ENCODE measurements around the gene CA5A.
"Not testable (repeated sequence)": the region's sequence is repeated elsewhere in the genome, so short reads cannot be mapped to it uniquely, and the experiment has no call there.

The CA5A gene

GRCh38 chr16:87895641-87896141, 40.6 kb downstream of the CA5A start:
- H3K4me1 ChIP-seq (ENCODE audit: control insufficient read depth, insufficient read depth, low read length), result no peaks in the 10 kb centered on the region
- H3K27me3 ChIP-seq (ENCODE audit: control insufficient read depth, insufficient read depth, low read length, poor library complexity, severe bottlenecking), result no peaks in the 10 kb centered on the region
- no peaks in the 10 kb centered on the region for H3K9me3 ChIP-seq (ENCODE audit: control insufficient read depth, low read length)
- H3K36me3 ChIP-seq (ENCODE audit: control insufficient read depth, insufficient read depth, low read length), result no peaks in the 10 kb centered on the region
- WGBS, 2 experiments, result 95% methylated on average over 10 of the region's 10 CpGs
- no peak overlapping the region for H3K4me3 ChIP-seq (ENCODE audit: insufficient read depth, low read depth, low read length)
- H3K27ac ChIP-seq (ENCODE audit: insufficient read depth, low read depth, low read length, poor library complexity, severe bottlenecking), result no peak overlapping the region

GRCh38 chr16:87894005-87894404, 42.3 kb downstream of the CA5A start:
- H3K27ac ChIP-seq (ENCODE audit: insufficient read depth, low read depth, low read length, poor library complexity, severe bottlenecking); H3K4me3 ChIP-seq (ENCODE audit: insufficient read depth, low read depth, low read length); H3K27me3 ChIP-seq (ENCODE audit: control insufficient read depth, insufficient read depth, low read length, poor library complexity, severe bottlenecking); H3K4me1 ChIP-seq (ENCODE audit: control insufficient read depth, insufficient read depth, low read length); H3K36me3 ChIP-seq (ENCODE audit: control insufficient read depth, insufficient read depth, low read length); H3K9me3 ChIP-seq (ENCODE audit: control insufficient read depth, low read length): not testable (repeated sequence)
- WGBS, 2 experiments, result 96 to 98% methylated on average over 4 of the region's 4 CpGs

GRCh38 chr16:87891764-87892163, 44.6 kb downstream of the CA5A start:
- no peak overlapping the region for H3K27ac ChIP-seq (ENCODE audit: insufficient read depth, low read depth, low read length, poor library complexity, severe bottlenecking)
- WGBS, 2 experiments, result 94 to 96% methylated on average over 21 of the region's 21 CpGs

GRCh38 chr16:87889762-87890161, 46.6 kb downstream of the CA5A start:
- not testable (repeated sequence) for H3K9me3 ChIP-seq (ENCODE audit: control insufficient read depth, low read length); H3K27me3 ChIP-seq (ENCODE audit: control insufficient read depth, insufficient read depth, low read length, poor library complexity, severe bottlenecking)
- 93% methylated on average over 10 of the region's 10 CpGs for WGBS, 2 experiments

More at GRCh38 chr16:87891764-87892163, 44.6 kb downstream of the CA5A start:
- no peaks in the 10 kb centered on the region for H3K36me3 ChIP-seq (ENCODE audit: control insufficient read depth, insufficient read depth, low read length)
- no peaks in the 10 kb centered on the region for H3K9me3 ChIP-seq (ENCODE audit: control insufficient read depth, low read length)
- H3K4me1 ChIP-seq (ENCODE audit: control insufficient read depth, insufficient read depth, low read length), result no peaks in the 10 kb centered on the region
- no peak overlapping the region for H3K4me3 ChIP-seq (ENCODE audit: insufficient read depth, low read depth, low read length)
- no peaks in the 10 kb centered on the region for H3K27me3 ChIP-seq (ENCODE audit: control insufficient read depth, insufficient read depth, low read length, poor library complexity, severe bottlenecking)

GRCh38 chr16:87888346-87888745, 48.0 kb downstream of the CA5A start:
- not testable (repeated sequence) for H3K9me3 ChIP-seq (ENCODE audit: control insufficient read depth, low read length); H3K4me1 ChIP-seq (ENCODE audit: control insufficient read depth, insufficient read depth, low read length); H3K4me3 ChIP-seq (ENCODE audit: insufficient read depth, low read depth, low read length); H3K36me3 ChIP-seq (ENCODE audit: control insufficient read depth, insufficient read depth, low read length); H3K27me3 ChIP-seq (ENCODE audit: control insufficient read depth, insufficient read depth, low read length, poor library complexity, severe bottlenecking); H3K27ac ChIP-seq (ENCODE audit: insufficient read depth, low read depth, low read length, poor library complexity, severe bottlenecking)
- 88% methylated on average over 7 of the region's 7 CpGs for WGBS, 2 experiments

More at GRCh38 chr16:87889762-87890161, 46.6 kb downstream of the CA5A start:
- not testable (repeated sequence) for H3K27ac ChIP-seq (ENCODE audit: insufficient read depth, low read depth, low read length, poor library complexity, severe bottlenecking); H3K4me1 ChIP-seq (ENCODE audit: control insufficient read depth, insufficient read depth, low read length); H3K4me3 ChIP-seq (ENCODE audit: insufficient read depth, low read depth, low read length); H3K36me3 ChIP-seq (ENCODE audit: control insufficient read depth, insufficient read depth, low read length)

GRCh38 chr16:87887931-87888330, 48.4 kb downstream of the CA5A start:
- not testable (repeated sequence) for H3K4me1 ChIP-seq (ENCODE audit: control insufficient read depth, insufficient read depth, low read length); H3K36me3 ChIP-seq (ENCODE audit: control insufficient read depth, insufficient read depth, low read length); H3K27ac ChIP-seq (ENCODE audit: insufficient read depth, low read depth, low read length, poor library complexity, severe bottlenecking); H3K9me3 ChIP-seq (ENCODE audit: control insufficient read depth, low read length); H3K27me3 ChIP-seq (ENCODE audit: control insufficient read depth, insufficient read depth, low read length, poor library complexity, severe bottlenecking); H3K4me3 ChIP-seq (ENCODE audit: insufficient read depth, low read depth, low read length)
- 89 to 92% methylated on average over 8 of the region's 8 CpGs for WGBS, 2 experiments

GRCh38 chr16:87885371-87885967, 50.9 kb downstream of the CA5A start:
- not testable (repeated sequence) for H3K9me3 ChIP-seq (ENCODE audit: control insufficient read depth, low read length); H3K36me3 ChIP-seq (ENCODE audit: control insufficient read depth, insufficient read depth, low read length); H3K27me3 ChIP-seq (ENCODE audit: control insufficient read depth, insufficient read depth, low read length, poor library complexity, severe bottlenecking); H3K4me3 ChIP-seq (ENCODE audit: insufficient read depth, low read depth, low read length); H3K27ac ChIP-seq (ENCODE audit: insufficient read depth, low read depth, low read length, poor library complexity, severe bottlenecking); H3K4me1 ChIP-seq (ENCODE audit: control insufficient read depth, insufficient read depth, low read length)
- WGBS, 2 experiments, result 82 to 85% methylated on average over 8 of the region's 8 CpGs

- no peaks in the 10 kb centered on the region for H3K9me3 ChIP-seq (ENCODE audit: control insufficient read depth, low read length)
- WGBS, 2 experiments, result 92 to 93% methylated on average over 29 of the region's 29 CpGs
- no peak overlapping the region for H3K27ac ChIP-seq (ENCODE audit: insufficient read depth, low read depth, low read length, poor library complexity, severe bottlenecking)
- H3K36me3 ChIP-seq (ENCODE audit: control insufficient read depth, insufficient read depth, low read length), result no peaks in the 10 kb centered on the region
- H3K27me3 ChIP-seq (ENCODE audit: control insufficient read depth, insufficient read depth, low read length, poor library complexity, severe bottlenecking), result no peaks in the 10 kb centered on the region
- no peak overlapping the region for H3K4me3 ChIP-seq (ENCODE audit: insufficient read depth, low read depth, low read length)
- H3K4me1 ChIP-seq (ENCODE audit: control insufficient read depth, insufficient read depth, low read length), result no peaks in the 10 kb centered on the region
These were observed 53.8 kb downstream of the CA5A start for GRCh38 chr16:87882436-87883019.

- H3K36me3 ChIP-seq (ENCODE audit: control insufficient read depth, insufficient read depth, low read length), result no peaks in the 10 kb centered on the region
- H3K4me1 ChIP-seq (ENCODE audit: control insufficient read depth, insufficient read depth, low read length), result no peaks in the 10 kb centered on the region
- no peaks in the 10 kb centered on the region for H3K27me3 ChIP-seq (ENCODE audit: control insufficient read depth, insufficient read depth, low read length, poor library complexity, severe bottlenecking)
- H3K27ac ChIP-seq (ENCODE audit: insufficient read depth, low read depth, low read length, poor library complexity, severe bottlenecking), result no peak overlapping the region
- no peak overlapping the region for H3K4me3 ChIP-seq (ENCODE audit: insufficient read depth, low read depth, low read length)
- no peaks in the 10 kb centered on the region for H3K9me3 ChIP-seq (ENCODE audit: control insufficient read depth, low read length)
- WGBS, 2 experiments, result 70 to 74% methylated on average over 22 to 24 of the region's 24 CpGs
These were observed 54.8 kb downstream of the CA5A start for GRCh38 chr16:87881324-87882200.

- H3K27ac ChIP-seq (ENCODE audit: insufficient read depth, low read depth, low read length, poor library complexity, severe bottlenecking), result no peak overlapping the region
- WGBS, 2 experiments, result 83 to 84% methylated on average over 17 of the region's 17 CpGs
- peaks cover 5% of the 10 kb centered on the region for H3K27me3 ChIP-seq (ENCODE audit: control insufficient read depth, insufficient read depth, low read length, poor library complexity, severe bottlenecking)
- H3K4me1 ChIP-seq (ENCODE audit: control insufficient read depth, insufficient read depth, low read length), result no peaks in the 10 kb centered on the region
- no peaks in the 10 kb centered on the region for H3K9me3 ChIP-seq (ENCODE audit: control insufficient read depth, low read length)
- no peaks in the 10 kb centered on the region for H3K36me3 ChIP-seq (ENCODE audit: control insufficient read depth, insufficient read depth, low read length)
- H3K4me3 ChIP-seq (ENCODE audit: insufficient read depth, low read depth, low read length), result no peak overlapping the region
These were observed 56.1 kb downstream of the CA5A start for GRCh38 chr16:87880117-87880696.
